SU-DHL-6 (cell line): Measurements from ENCODE around the gene RBBP5.

ENCODE experiments used
- CTCF ChIP-seq: fragments of 200-600 bp; sonication (generic); IDR thresholded peaks from one replicate; pipeline ENCODE4 v1.5.1; 2017; ENCODE audit warnings: antibody characterized with exemption, mild to moderate bottlenecking, low read length, moderate library complexity; ENCODE audit not compliant: insufficient read depth, poor library complexity, severe bottlenecking
- EZH2phosphoT487 ChIP-seq: fragments of 200-600 bp; sonication (generic), shearing (Covaris generic); conservative IDR thresholded peaks from 2 replicates; pipeline ENCODE4 v1.6.1; 2018; ENCODE audit warnings: mild to moderate bottlenecking, antibody characterized with exemption, low read length, moderate library complexity, mixed read lengths

- TF ChIP-seq CTCF (no peak), EZH2phosphoT487 (no peak)
Observed at GRCh38 chr1:205098242-205098641, 23.5 kb downstream of the RBBP5 start.
